ENCODE measurements around the gene PCK2.

PCK2 gene

GRCh38 chr14:24052656-24053547, 41.2 kb upstream of the PCK2 start:
- Histone ChIP-seq H3K27me3 (replicated peaks; ENCODE audit: control insufficient read depth, insufficient read depth, low read length) (no peaks in the 10 kb centered on the region; the same call in 1 of the 2 replicates), H3K36me3 (ENCODE audit: control insufficient read depth, insufficient read depth, low read length) (no peaks in the 10 kb centered on the region), H3K4me3 (replicated peaks; ENCODE audit: low read depth, low read length) (peak overlapping the region; percentile 78)
- no peak for DNase-seq (ENCODE audit: extremely low read depth, insufficient read length)
- TF ChIP-seq, protein P1, sequence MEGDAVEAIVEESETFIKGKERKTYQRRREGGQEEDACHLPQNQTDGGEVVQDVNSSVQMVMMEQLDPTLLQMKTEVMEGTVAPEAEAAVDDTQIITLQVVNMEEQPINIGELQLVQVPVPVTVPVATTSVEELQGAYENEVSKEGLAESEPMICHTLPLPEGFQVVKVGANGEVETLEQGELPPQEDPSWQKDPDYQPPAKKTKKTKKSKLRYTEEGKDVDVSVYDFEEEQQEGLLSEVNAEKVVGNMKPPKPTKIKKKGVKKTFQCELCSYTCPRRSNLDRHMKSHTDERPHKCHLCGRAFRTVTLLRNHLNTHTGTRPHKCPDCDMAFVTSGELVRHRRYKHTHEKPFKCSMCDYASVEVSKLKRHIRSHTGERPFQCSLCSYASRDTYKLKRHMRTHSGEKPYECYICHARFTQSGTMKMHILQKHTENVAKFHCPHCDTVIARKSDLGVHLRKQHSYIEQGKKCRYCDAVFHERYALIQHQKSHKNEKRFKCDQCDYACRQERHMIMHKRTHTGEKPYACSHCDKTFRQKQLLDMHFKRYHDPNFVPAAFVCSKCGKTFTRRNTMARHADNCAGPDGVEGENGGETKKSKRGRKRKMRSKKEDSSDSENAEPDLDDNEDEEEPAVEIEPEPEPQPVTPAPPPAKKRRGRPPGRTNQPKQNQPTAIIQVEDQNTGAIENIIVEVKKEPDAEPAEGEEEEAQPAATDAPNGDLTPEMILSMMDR (IDR thresholded peaks at IDR 0.05; ENCODE audit: insufficient read depth, low read length, poor library complexity, severe bottlenecking): no peak

DNA sequence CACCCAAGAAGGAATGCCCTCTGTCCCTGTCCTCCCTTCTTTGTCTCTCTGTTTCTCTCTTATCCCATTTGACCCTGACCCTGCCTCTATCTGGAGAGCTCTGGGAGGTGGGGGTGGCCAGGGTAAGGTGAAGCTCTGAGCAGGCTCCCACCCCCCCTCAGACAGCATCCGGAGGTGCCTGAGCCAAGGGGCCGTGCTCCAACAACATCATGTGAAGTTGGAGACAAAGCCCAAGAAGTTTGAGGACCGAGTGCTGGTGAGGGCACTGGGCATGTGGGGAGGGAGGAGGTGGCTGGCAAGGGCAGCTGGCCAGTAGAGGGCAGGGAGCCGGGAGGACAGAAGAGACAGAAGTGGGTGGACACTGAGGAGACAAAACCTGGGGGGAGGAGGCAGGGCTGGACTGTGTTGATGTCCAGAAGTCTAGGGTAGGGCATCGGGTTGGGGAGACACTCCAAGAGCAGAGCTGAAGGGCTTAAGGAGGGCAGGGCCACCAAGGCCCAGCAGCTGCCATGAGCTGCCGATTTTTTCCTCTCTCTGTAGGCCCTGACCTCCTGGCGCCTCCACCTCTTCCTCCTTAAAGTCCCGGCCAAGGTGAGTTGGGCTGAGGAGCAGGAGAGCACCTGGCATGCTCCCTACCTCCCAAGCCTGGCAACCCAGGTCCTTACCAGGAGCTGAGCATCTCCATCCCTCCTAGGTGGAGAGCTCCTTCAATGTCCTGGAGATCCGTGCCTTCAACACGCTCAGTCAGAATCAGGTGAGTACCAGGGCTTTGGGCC, 40.4 kb upstream of the PCK2 start:
- TF ChIP-seq, protein P1 (IDR thresholded peaks at IDR 0.05; ENCODE audit: insufficient read depth, low read length, poor library complexity, severe bottlenecking): no peak
- DNase-seq (ENCODE audit: extremely low read depth, insufficient read length): no peak
- no peaks in the 10 kb centered on the region for H3K36me3 ChIP-seq (ENCODE audit: control insufficient read depth, insufficient read depth, low read length)
- H3K27me3 ChIP-seq (replicated peaks; ENCODE audit: control insufficient read depth, insufficient read depth, low read length): no peaks in the 10 kb centered on the region; the same call in 1 of the 2 replicates
- H3K4me3 ChIP-seq (replicated peaks; ENCODE audit: low read depth, low read length): no peak overlapping the region

DNA sequence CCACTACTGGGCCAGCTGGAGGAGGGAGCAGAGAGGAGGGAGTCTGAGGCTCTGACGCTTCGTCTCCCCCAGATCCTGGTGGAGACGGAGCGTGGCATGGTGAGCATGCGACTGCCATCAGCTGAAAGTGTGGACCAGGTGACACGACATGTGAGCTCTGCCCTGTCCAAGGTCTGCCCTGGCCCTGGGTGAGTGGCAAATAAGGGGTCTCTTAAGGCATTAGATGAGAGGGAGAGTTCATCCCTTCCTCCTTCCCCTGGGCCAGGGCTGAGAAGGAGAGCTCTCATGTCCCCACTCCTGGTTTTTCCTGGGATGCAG, 39.8 kb upstream of the PCK2 start:
- Histone ChIP-seq H3K4me3 (replicated peaks; ENCODE audit: low read depth, low read length) (no peak overlapping the region), H3K36me3 (ENCODE audit: control insufficient read depth, insufficient read depth, low read length) (no peaks in the 10 kb centered on the region), H3K27me3 (replicated peaks; ENCODE audit: control insufficient read depth, insufficient read depth, low read length) (no peaks in the 10 kb centered on the region; the same call in 1 of the 2 replicates)
- TF ChIP-seq, protein P1 (IDR thresholded peaks at IDR 0.05; ENCODE audit: insufficient read depth, low read length, poor library complexity, severe bottlenecking): no peak
- no peak for DNase-seq (ENCODE audit: extremely low read depth, insufficient read length)

GRCh38 chr14:24054646-24055045, 39.5 kb upstream of the PCK2 start:
- H3K27me3 ChIP-seq (replicated peaks; ENCODE audit: control insufficient read depth, insufficient read depth, low read length): no peaks in the 10 kb centered on the region; the same call in 1 of the 2 replicates
- TF ChIP-seq, protein P1 (IDR thresholded peaks at IDR 0.05; ENCODE audit: insufficient read depth, low read length, poor library complexity, severe bottlenecking): no peak
- no peak overlapping the region for H3K4me3 ChIP-seq (replicated peaks; ENCODE audit: low read depth, low read length)
- DNase-seq (ENCODE audit: extremely low read depth, insufficient read length): no peak
- H3K36me3 ChIP-seq (ENCODE audit: control insufficient read depth, insufficient read depth, low read length): no peaks in the 10 kb centered on the region

DNA sequence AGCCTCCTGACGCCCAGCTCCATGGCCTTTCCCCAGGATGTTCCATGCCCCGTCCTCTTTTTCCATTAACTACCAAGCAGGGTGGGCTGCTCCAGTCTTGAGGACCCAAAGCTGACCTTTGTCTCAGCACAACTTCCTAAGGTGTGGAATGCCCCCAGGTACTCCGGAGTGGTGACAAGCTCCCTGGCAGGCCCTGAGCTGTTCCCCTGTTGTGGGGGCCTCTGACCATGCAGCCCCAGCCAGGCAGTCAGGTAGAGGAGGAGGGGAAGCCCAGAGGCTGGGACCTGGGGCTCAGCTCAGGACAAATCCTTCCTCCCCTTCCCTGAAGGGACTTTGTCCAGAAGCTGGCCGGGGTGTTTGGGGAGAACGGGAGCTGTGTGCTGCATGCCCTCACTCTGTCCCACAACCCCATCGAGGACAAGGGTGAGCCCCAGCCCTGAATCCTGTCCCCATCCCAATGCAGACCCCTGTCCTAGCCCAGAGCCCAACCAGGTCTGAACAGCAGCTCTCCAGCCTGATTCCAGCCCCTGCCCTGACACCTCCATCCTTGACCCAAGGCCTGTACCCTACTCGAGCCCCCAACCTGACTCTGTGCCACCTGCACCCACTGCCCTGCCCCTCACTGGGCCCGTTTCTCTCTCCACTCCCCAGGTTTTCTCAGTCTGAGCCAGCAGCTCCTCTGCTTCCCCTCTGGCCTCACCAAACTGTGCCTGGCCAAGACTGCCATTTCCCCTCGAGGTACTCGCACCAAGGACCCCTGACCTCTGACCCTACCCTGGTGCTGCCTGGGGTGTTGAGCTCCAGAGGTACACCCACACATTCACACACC, 37.9 kb upstream of the PCK2 start:
- DNase-seq (ENCODE audit: extremely low read depth, insufficient read length): no peak
- Histone ChIP-seq H3K27me3 (replicated peaks; ENCODE audit: control insufficient read depth, insufficient read depth, low read length) (no peaks in the 10 kb centered on the region; the same call in 1 of the 2 replicates), H3K36me3 (ENCODE audit: control insufficient read depth, insufficient read depth, low read length) (no peaks in the 10 kb centered on the region), H3K4me3 (replicated peaks; ENCODE audit: low read depth, low read length) (no peak overlapping the region)
- TF ChIP-seq, protein P1 (IDR thresholded peaks at IDR 0.05; ENCODE audit: insufficient read depth, low read length, poor library complexity, severe bottlenecking): no peak
